NCI-H2227 (cell line): ENCODE results near the gene ANKRD13D.

Experiments used
- DNase-seq: peaks from one replicate; lab custom pipeline; 2025; ENCODE audit not compliant: unreplicated experiment; lab: John Stamatoyannopoulos, UW

The ANKRD13D gene

DNA sequence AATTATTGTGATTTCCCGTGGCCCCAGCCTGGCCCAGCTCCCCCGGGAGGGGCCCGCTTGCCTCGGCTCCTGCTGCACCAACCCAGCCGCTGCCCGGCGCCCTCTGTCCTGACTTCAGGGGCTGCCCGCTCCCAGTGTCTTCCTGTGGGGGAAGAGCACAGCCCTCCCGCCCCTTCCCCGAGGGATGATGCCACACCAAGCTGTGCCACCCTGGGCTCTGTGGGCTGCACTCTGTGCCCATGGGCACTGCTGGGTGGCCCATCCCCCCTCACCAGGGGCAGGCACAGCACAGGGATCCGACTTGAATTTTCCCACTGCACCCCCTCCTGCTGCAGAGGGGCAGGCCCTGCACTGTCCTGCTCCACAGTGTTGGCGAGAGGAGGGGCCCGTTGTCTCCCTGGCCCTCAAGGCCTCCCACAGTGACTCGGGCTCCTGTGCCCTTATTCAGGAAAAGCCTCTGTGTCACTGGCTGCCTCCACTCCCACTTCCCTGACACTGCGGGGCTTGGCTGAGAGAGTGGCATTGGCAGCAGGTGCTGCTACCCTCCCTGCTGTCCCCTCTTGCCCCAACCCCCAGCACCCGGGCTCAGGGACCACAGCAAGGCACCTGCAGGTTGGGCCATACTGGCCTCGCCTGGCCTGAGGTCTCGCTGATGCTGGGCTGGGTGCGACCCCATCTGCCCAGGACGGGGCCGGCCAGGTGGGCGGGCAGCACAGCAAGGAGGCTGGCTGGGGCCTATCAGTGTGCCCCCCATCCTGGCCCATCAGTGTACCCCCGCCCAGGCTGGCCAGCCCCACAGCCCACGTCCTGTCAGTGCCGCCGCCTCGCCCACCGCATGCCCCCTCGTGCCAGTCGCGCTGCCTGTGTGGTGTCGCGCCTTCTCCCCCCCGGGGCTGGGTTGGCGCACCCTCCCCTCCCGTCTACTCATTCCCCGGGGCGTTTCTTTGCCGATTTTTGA, 3.3 kb upstream of the ANKRD13D start:
- DNase-seq = no peak

DNA sequence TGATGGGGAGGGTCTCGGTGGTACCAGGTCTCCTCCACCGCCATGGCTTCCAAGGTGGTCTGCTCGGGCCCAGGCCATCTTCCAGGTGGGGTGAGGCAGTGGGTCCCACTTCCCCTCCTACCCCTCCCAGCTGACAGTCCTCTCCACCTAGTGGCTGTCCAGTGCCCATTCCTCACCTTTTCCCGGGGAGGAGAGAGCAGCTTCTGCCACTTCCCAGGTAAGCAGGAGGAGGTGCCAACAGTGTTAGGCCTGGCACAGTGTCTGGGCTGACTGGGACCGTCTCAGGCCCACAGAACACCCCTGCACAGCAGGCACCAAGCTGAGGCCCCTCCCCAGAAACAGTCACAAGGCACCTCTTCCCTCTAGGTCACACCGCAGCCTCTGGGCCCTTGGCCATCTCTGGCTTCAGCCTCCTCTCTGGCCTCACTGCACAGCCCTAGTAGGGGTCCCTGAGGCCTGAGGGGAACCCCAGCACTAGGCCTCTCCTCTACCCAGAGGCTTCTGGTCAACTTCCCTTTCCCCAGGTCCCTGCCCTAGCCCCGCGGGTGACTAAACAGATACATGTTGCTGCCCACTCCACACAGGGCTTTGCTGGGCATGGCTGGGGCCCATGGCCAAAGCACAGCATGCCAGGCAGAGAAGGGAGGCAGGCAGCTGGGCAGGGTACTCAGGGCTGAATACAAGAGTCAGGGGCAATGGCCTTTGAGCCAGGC, 2.3 kb upstream of the ANKRD13D start:
- DNase-seq = no peak

DNA sequence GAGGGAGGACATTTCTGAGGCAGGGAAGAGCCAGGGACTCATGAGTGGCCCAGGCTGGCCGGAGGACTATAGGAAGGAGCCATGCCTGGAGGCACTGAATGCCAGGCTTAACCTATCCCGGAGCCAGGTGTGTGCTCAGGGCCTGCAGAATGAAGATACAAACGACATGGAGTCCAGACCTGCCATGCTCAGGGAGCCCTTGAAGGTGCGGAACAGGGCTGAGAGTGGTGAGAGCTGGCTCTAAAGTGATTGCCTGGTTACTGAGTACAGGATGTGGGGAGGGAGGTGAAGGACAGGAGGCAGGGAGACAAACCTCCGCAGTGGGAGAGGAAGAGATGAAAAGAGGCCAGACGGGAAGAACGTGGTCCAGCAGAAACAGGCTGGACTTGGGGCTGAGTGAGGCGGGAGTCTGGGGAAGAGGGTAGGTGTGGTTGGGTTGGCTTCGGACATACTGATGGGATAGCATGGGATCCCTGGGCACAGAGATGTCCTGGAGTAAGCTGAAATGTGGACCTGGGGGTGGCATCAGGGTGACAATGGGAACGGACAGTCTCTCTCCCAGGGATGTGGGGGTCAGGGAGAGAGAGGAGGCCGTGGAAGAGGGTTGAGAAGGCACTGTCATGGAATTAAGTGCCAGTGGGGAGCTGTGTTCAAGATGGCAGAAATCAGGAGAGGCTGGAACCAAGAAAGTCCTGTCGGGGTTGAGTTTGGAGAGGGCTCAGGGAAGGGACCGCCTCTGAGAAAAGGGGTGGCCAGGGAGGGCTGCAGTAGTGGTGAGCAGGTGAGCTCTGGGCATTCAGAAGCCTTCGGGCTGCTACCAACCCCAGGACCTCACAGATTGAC, 1.5 kb upstream of the ANKRD13D start:
- no peak for DNase-seq

DNA sequence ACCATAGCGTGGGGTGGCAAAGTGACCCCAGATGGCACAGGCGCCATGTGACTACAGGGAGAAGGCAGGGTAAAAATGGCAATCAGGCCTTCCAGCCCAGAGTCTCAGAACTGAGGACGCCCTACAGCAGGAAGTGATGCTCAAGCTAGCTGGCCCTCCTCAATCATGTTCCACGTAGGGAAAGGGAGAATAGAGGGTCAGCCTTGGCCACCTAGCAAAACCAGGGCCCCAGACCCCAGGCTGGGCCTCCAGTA, 978 bp upstream of the ANKRD13D start:
- no peak for DNase-seq

DNA sequence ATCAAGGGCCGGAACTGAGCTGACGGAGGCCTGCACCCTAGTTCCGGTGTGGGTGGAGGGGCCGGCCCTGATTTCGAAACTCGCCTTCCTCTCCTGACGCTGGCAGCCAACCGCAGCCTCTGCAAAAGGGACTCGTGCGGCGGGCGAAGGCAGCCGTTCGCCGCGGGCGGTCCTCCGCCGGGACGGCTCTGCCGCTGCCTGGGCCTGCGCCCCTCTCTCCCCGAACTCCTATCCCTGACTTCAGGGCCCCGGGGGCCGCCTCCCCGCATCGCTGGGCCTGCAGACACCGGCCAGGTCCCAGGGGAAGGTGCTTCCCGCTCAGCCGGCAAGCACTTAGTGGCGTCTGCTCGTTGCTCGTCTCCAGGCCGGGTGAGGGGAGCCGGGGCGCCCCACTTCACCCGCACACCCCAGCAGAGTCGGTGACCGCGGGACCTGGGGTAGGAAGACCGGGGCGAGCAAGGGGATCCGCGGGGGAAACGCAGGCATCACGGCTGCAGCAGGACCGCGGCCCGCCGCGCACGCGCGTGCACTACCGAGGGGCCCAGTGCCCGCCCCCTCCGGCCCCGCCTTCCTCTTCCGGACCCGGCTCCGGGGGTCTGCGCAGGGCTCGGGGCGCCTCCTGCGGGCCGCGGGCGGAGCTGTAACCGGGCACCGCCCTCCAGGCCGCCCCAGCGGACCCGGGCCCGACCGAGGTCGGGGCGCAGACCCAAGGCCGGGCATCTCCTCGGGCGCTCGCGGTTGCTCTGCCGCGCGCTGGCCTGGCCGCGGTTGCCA, 464 bp upstream of the ANKRD13D start:
- DNase-seq = peak; percentile 93

DNA sequence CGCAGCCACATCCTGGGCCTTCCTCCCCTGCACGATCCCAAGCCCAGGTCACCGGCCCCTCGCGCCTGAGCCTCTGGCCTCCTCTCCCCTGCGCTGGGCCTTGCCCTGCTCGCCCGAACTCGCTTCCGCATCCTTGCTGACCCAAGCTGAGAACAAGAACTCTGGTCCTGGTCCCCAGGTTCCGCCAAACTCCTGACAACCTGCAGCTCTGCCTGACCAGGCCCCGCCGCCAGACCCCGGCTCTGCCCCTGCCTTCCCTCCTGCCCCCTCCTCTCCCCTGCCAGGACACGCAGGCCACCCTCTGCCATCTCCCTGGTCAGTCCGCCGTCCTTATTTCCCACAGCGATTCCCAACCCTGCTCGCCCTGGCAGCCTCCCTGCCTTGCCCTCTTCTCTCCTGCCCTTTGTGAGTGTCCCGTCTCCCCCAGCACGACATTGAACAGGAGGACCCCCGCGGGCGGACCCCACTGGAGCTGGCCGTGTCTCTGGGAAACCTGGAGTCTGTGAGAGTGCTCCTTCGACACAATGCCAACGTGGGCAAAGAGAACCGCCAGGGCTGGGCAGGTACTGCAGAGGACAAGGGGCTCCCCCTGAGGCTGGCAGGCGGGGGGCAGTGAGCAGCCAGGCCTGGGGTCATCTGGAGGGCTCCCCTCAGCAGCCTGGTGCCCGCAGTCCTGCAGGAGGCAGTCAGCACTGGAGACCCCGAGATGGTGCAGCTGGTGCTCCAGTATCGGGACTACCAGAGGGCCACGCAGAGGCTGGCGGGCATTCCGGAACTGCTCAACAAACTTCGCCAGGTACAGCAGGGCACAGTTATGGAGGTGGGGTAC, 762 bp downstream of the ANKRD13D start:
- DNase-seq = no peak

DNA sequence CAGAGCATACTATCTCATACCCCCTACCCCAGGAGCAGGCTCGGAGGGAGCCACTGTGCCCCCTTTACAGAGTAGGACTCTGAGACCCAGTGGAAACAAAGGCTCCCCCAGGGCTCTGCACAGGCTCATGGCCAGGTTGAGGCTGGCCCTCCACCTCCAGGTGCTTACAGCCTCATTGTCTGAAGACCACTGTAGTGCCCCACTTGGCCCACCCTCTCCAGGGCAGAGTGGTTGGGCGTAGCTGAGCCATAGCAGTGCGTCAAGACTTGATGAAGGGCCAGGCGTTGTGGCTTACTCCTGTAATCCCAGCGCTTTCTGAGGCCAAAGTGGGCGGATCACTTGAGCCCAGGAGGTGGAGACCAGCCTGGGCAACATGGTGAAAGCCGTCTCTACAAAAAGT, 1.7 kb downstream of the ANKRD13D start:
- peak; percentile 50 for DNase-seq

DNA sequence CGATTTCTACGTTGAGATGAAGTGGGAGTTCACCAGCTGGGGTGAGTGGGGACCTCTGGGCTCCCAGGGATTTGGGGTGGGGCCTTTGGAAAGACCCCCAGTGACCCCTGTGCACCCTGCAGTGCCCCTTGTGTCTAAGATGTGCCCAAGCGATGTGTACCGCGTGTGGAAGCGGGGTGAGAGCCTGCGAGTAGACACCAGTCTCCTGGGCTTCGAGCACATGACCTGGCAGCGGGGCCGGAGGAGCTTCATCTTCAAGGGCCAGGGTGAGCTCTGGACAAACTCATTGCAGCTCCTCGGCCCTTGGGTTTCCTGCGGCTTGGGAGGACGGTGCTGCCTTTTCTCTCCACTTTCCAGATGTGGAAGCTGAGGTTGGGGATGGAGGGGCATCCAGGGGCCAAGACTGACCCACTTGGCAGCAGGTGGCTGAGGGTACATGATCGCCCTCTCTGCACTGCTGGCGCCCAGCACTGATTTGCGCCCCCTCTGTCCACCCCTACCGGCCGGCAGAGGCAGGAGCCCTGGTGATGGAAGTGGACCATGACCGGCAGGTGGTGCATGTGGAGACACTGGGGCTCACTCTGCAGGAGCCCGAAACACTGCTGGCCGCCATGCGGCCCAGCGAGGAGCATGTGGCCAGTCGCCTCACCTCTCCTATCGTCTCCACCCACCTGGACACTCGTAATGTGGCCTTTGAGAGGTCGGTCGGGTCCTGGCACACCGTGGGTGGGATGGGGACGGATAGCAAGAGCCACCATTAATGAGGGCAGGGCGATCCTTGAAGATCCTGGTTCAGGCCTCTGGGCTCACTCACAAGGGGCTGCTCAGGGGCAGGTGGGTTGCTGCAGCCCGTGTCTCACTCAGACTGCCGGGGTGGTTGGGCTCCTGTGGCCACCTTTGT, 2.6 kb downstream of the ANKRD13D start:
- no peak for DNase-seq

DNA sequence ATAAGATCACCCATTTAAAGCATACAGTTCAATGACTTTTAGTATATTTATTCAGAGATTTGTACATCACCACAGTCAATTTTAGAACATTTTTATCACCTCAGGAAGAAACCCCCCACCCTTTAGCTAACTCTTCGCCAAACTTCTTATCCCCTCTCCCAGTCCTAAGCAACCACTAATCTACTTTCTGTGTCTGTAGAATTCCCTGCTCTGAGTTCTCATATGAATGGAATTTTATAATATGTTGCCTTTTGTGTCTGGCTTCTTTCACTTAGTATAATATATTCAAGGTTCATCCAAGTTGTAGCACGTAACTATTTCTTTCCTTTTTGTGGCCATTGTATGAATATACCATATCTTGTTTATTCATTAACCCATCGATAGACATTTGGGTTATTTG, 3.6 kb downstream of the ANKRD13D start:
- DNase-seq = no peak

DNA sequence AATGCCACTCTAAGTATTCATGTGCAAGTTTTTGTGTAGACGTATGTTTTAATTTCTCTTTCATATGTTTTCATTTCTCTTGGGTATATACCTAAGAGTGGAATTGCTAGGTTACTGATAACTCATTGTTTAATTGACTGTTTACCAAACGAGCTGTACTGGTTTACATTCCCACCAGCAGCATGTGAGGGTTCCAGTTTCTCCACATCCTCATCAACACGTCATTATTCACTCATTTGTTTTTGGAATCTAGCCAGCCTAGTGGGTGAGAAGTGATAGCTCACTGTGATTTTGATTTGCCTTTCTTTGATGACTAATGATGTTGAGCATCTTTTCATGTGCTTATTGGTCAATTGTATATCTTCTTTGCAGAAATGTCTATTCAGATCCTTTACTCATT, 4.0 kb downstream of the ANKRD13D start:
- no peak for DNase-seq

DNA sequence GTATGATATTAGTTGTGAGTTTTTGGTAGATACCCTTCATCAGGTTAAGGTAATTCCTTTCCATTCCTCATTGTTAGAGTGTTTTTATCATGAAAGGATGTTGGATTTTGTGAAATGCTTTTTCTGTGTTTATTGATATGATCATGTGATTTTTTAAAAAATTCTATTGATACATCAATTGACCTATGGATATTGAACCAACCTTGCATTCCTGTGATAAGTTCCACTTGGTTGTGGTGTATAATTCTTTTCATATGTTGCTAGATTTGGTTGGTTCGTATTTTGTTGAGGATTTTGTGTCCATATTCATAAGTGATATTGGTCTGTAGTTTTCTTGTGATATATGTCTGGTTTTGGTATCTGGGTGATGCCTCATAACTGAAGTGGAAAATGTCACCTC, 6.7 kb downstream of the ANKRD13D start:
- peak; percentile 18 for DNase-seq

DNA sequence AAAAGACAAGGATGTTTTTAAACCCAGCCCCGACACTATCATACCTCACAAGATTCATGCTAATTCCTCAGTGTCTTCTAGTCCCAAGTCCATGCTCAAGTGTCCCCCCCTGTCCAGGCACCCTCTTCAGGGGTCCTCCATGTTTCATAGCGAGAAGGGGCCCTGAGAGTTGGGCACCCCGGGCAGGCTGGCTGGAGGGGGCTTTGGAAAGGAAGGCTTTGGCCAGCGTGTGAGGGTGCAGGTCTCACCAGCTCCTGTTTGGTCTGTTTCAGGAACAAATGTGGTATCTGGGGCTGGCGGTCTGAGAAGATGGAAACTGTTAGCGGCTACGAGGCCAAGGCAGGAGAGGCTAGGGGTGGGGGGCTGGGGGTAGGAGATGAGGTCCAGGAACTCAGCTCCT, 9.7 kb downstream of the ANKRD13D start:
- DNase-seq = no peak

DNA sequence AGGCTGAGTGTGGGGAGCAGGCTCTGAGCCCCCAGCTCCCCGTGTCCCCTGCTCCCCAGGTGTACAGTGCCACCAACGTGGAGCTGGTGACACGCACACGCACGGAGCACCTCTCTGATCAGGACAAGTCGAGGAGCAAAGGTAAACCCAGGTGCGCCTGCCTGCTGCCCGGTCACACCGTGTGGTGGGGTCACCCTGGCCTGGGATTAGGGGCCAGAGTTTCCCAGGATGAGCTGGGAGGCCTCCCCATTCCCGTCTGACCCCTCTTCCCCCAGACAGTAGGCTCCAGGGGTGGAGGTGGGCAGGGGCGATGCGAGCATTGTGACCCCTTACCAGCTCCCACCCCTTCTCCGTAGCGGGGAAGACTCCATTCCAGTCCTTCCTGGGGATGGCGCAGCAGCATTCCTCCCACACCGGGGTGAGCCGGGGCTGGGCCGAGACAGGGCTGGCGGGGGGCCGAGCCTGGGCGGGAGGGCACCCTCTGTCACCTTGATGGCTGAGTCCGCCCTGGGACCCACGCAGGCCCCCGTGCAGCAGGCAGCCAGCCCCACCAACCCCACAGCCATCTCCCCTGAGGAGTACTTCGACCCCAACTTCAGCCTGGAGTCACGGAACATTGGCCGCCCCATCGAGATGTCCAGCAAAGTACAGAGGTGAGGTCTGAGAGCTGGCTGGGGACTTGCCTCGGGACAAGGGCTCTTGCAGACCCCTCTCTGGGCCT, 10.5 kb downstream of the ANKRD13D start:
- DNase-seq = no peak

DNA sequence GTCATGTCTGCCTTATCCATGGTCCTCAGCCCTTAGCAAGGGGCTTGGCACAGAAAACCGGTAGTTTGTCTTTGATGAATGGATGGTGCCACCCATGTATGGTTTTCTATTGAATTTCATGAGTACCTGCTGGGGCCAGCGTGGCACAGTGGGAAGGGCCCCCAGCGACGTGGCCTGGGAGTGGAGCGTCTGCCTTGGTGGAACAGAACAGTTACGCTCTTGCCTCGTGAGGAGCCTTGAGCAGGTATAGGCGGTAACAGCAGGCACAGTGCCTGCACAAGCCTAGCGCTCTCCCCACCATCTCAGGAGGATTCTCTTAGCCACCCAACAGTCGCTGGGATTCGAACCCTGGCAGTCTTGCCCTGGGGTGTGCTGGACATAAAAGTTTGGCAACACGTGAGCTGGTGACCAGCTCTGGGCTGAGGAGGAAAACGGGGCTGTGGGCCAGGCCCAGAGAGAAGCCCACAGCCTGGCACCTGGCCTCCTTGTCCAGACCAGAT, 11.2 kb downstream of the ANKRD13D start:
- DNase-seq = no peak

DNA sequence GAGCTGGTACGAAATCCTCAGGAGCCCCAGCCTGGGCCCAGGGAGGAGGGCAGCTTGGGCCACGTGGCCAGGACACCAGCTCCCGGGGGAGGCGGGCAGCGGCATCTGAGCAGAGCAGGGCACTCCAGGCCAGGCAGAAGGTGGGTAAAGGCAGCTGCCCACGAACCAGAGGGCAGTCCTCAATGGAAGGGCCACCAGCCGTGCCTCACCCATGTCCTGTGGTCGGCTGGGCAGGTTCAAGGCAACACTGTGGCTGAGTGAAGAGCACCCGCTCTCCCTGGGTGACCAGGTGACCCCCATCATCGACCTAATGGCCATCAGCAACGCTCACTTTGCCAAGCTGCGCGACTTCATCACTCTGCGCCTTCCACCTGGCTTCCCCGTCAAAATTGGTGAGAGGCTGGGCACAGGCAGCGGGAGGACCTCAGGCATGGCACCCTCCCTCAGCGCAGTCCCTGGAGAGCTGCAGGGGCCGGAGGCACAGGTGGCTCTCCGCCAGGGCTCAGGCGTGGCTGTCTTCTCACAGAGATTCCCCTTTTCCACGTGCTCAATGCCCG, 11.7 kb downstream of the ANKRD13D start:
- DNase-seq = no peak

DNA sequence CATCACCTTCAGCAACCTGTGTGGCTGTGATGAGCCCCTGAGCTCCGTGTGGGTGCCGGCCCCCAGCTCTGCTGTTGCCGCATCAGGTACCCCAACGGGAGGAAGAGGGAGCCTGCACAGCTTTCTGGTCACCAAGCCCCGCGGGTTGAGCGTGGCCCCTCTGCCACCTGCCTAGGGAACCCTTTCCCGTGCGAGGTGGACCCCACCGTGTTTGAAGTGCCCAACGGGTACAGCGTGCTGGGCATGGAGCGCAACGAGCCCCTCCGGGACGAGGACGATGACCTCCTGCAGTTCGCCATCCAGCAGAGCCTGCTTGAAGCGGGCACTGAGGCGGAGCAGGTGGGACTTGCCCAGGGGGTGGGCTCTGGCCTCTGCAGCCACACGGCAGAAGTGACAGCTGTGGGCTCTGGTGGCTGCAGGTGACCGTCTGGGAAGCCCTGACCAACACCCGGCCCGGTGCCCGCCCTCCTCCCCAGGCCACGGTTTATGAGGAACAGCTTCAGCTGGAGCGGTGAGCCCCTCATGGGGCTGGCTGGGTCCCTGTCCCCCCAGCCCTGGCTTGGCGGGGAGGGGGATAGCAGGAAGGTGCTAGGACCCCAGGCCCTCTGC, 12.3 kb downstream of the ANKRD13D start:
- no peak for DNase-seq

DNA sequence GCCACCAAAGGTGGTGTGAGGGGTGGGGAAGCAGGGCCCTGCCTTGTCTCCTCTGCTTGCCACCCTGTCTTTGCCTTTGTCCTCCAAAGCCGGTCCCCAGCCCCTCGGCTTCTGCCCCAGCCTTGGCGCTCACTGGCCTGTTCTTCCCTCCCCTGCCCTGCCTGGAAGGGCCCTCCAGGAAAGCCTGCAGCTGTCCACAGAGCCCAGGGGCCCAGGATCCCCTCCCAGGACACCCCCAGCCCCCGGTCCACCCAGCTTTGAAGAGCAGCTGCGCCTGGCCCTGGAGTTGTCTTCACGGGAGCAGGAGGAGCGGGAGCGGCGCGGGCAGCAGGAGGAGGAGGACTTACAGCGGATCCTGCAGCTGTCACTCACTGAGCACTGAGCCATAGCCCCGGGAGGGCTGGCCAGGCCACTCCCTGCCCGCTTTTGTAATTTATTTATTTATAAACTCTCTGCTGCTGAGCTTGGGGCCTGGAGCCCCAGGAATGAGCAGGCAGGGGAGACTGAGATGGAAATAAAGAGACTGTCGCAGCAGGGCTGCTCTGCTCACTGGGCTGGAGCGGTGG, 12.9 kb downstream of the ANKRD13D start:
- peak; percentile 82 for DNase-seq
